NCI-H526 (cell line): ENCODE data around the gene TAS2R14.

Experiments
- DNase-seq, 2 experiments: peaks; one replicate each; lab custom pipeline; 2025; lab: John Stamatoyannopoulos, UW

Gene TAS2R14

DNA sequence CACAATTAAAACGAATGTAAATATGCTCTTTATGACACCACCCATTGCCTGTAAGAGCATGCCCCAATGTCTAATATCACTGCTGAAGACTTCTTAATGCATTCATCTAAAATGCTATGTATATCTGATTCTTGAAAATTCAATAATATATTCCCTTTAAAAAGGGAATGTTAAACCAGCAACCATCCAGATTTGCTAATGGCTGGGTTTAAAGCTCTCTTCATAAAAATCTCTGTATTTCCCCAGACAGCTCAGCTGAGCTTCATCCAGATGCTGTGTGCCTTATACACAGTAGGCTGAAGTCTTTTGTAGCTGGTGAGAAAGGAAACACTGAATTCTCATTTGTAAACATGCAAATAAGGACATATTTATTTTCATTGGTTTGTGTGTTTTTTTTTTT lies at the start of gene TAS2R14:
TAS2R14 (minus strand) TSS at position 101 of the 400 bp plus-strand sequence; CDS start at position 45, 56 bp downstream.
- no peak for DNase-seq

GRCh38 chr12:10986812-10987211 lies 47.7 kb upstream of the TAS2R14 start, which contains the start of gene TAS2R50:
Gene TAS2R50 (minus strand): TSS chr12:10986912. CDS start chr12:10986860, 52 bp downstream.
- no peak for DNase-seq

- no peak for DNase-seq
These were observed 43.2 kb upstream of the TAS2R14 start for GRCh38 chr12:10982244-10982643.

- no peak for DNase-seq
These were observed 35.9 kb upstream of the TAS2R14 start for GRCh38 chr12:10974965-10975364.

DNA sequence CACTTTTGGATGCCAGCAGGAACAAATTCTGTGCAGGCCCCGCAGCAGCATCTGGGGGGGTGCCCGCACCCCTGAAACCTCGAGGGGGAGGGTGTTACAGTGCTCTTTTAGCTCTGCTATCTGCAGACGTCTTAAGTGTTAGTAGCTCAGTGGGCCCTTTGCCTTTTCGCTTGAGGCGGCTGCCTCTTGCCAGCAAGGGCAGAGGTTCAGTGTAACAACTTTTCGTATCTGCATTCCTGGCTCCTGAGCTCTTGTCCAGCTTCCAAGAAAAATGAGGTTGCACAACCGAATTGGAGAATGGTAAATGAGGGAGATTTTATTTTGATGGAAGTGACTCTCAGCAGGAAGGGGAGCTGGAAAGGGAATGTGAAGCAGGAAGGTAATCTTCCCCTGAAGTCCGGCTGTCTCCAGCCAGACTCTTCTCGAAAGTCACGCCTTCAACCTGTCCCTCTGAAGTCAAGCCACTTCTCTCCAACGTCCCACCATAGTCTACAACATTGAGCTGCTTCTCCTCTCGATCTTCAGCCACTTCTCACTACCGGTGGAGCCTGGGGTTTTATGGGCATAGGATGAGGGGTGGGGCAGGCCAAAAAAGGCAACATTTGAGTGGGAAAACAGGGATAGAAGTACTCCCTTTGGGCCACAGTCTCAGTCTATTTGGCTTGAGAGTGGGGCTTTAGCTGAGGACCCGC lies 29.8 kb upstream of the TAS2R14 start:
- no peak for DNase-seq

DNA sequence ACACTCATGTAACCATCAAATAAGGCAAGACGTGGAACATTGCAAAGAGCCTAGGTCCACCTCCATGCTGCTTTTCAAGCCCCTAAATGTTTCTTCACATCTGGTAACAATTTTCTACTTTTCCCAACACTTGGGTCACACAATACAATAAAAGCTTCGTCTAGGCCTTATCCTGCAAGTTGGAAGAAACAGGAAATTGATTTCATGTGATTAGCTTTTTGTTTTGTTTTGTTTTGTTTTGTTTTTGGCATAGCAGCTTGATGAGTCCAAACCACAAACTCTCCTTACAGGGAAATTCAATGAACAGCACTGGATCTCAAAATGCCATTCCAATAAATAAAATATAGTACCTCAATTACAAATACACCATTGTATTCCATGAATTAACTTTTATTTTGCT lies 28.3 kb upstream of the TAS2R14 start:
- no peak for DNase-seq

- DNase-seq: no peak
These were observed 27.3 kb upstream of the TAS2R14 start for GRCh38 chr12:10966314-10966713.

GRCh38 chr12:10965476-10965875 lies 26.4 kb upstream of the TAS2R14 start:
- DNase-seq: no peak

- no peak for DNase-seq
These were observed 21.1 kb upstream of the TAS2R14 start for GRCh38 chr12:10960211-10960610.

DNA sequence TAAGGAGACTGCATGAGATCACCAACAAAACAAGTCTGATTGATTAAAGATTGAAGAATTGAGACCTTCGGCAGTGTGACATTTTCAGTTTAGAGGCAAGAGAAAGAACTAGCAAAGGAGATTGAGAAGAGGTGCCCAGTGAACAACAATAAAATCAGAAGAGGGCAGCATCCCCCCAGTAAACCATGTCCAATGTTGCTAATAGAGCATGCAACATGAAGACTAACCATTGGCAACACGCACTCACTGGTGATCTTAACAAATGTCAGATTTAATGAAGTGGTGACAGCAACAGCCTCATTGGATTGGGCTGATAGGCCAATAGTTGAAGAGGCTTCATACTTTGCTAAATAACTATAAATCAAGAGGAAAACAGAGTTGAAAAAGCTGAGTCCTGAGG lies 20.7 kb upstream of the TAS2R14 start:
- DNase-seq: peak in 1 of 2 experiments; percentile 44

GRCh38 chr12:10957741-10958140 lies 18.7 kb upstream of the TAS2R14 start:
- DNase-seq: no peak

GRCh38 chr12:10956085-10956484 lies 17.0 kb upstream of the TAS2R14 start:
- DNase-seq: no peak

DNA sequence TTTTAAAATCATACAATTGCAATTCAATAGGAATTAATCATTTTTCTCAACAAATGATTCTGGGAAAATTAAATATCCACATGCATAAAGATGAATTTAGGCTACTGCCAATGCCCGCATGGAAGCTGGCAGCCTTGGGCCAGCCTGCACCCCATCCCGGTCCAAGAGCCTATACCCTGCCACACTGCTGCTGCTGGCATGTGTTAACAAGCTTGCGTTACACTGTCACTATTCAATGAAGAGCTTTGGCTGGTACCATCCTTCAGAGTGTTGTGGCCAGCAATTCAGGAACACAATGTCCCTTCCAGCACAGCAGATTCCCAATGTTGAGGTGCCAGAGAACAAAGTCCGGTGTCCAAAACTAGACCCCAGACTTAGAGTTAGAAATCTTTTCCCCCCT lies 13.6 kb upstream of the TAS2R14 start:
- DNase-seq: peak in 1 of 2 experiments; percentile 5

- no peak for DNase-seq
These were observed 4.1 kb upstream of the TAS2R14 start for GRCh38 chr12:10943167-10943566.

GRCh38 chr12:10941916-10942607 lies 3.0 kb upstream of the TAS2R14 start:
- peak in 1 of 2 experiments; percentile 6 for DNase-seq

DNA sequence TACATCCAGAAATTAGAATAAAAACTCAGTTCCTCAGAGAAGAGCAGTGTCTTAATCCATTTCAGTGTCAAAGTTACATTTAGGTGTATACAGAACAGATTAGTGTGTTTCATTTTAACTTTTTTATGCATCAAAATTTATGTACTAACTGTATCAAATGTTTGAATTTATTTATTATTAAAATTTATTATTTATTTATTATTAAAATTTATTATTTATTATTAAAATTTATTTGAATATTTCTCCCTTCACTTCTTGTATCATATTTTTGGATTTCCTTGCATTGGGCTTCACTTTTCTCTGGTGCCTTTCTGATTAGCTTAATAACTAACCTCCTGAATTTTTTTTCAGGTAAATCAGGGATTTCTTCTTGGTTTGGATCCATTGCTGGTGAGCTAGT lies 2.3 kb upstream of the TAS2R14 start:
- no peak for DNase-seq

GRCh38 chr12:10940389-10940788 lies 1.3 kb upstream of the TAS2R14 start:
- no peak for DNase-seq

- DNase-seq: no peak
These were observed 2.6 kb downstream of the TAS2R14 start for GRCh38 chr12:10936506-10936905.

GRCh38 chr12:10928746-10929286 lies 10.2 kb downstream of the TAS2R14 start, which contains the start of gene PRH2:
Gene PRH2 (plus strand): TSS chr12:10929236. CDS start chr12:10929274, 38 bp downstream.
- DNase-seq: no peak

DNA sequence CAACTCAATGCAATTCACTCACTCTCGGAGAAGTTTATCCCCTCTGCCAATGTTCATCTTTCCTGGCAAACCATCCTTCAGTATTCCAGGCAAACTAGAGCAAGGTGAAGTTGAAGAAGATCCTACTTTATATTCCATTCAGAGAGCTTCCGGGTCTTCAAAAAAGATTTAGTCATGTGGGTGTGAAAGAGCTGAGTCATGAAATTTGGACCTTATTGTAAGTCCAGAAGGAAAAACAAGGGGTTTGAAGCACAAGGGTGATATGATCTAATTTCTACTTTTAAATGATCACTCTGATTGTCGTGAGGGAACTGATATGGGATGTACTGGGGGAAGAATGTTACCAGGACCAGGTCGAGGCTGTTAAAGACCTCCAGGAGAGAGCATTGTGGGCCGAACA lies 12.8 kb downstream of the TAS2R14 start:
- no peak for DNase-seq

DNA sequence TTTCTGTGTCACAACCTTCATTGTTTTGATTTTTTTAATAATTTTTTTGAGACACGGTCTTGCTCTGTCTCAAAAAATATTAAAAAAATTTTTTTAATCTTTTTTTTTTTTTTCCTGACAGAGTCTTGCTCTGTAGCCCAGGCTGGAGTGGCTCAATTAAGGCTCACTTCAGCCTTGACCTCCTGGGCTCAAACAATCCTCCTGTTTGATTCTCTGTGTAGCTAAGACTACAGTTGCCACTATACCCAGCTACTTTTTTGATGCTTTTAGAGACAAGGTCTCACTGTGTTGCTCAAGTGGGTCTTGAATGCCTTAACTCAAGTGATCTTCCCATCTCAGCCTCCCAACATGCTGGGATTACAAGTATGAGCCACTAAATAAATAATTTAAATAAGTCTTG lies 19.3 kb downstream of the TAS2R14 start:
- no peak for DNase-seq

DNA sequence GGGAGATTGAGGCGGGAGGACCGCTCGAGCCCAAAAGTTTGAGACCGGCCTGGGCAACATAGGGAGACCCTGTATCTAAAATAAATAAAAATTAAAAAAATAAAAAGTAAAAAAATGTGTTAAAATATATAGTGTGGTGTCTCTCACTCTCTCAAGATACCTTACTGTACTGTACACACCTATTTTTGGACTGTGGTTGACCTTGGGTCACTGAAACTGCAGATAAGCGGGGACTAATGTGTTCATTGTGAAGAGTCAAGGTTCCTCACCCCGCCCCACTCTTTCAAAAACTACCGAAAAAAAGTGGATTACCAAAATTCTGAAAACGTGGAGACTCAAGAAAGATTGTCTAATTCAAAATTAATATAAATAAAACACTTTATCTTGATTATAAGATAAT lies 28.7 kb downstream of the TAS2R14 start:
- no peak for DNase-seq

DNA sequence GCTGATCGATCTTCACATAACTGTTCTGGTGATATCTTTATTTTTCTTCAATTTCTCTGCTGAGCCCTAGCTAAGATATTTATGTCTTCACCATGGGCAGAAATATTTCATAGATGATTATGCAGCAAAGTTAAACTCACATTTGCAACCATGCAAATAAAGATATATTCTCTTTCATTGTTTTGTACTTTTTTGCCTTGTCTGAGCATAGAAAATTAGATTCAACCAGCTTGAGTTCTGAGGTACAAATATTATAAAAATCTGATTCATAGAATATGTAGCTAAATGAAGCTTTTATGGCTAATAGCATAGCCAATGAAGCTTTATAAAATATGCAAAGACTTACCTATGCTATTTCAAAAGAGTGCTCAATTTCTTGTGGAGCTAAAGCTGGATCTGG lies 29.6 kb downstream of the TAS2R14 start, which contains the start of gene TAS2R13:
TAS2R13 (minus strand) TSS at position 101 of the 400 bp plus-strand sequence. CDS start 264 bp downstream, outside the sequence.
- DNase-seq: no peak
